Glomerular endothelial cell (primary cell): ENCODE data around the gene FHIT. TPM values are rescaled to one million over a fixed set of nuclear protein-coding genes. Genes with fewer than 3 reads are reported as not detected.

Experiments used
- DNase-seq: peaks from one replicate; pipeline ENCODE4 v3.0.0-alpha.2; 2011; ENCODE audit warnings: low read depth, low spot score; ENCODE audit errors: extremely low read depth
- total RNA-seq: library from RNA; depleted of rRNA; stranded (reverse); fragments of >200 nt; gene quantifications from 2 replicates; pipeline ENCODE4 v1.2.3, GENCODE V29; 2015

Gene FHIT
- total RNA-seq, 1 donor from 2014 or later = 8.1 TPM

- no peak for DNase-seq
Measured at GRCh38 chr3:60160111-60160821, 1091.0 kb downstream of the FHIT start.

- DNase-seq = no peak
Measured at GRCh38 chr3:60158035-60158434, 1093.2 kb downstream of the FHIT start.

- no peak for DNase-seq
Measured at GRCh38 chr3:60154011-60154410, 1097.2 kb downstream of the FHIT start.

- no peak for DNase-seq
Measured at GRCh38 chr3:60153221-60153999, 1097.8 kb downstream of the FHIT start.

- no peak for DNase-seq
Measured at GRCh38 chr3:60149501-60149900, 1101.8 kb downstream of the FHIT start.

GRCh38 chr3:60147249-60147950, 1103.9 kb downstream of the FHIT start:
- DNase-seq = no peak

- no peak for DNase-seq
Measured at GRCh38 chr3:60146121-60146520, 1105.1 kb downstream of the FHIT start.

GRCh38 chr3:60144071-60144470, 1107.2 kb downstream of the FHIT start:
- no peak for DNase-seq

- no peak for DNase-seq
Measured at GRCh38 chr3:60142009-60142408, 1109.2 kb downstream of the FHIT start.

- DNase-seq = no peak
Measured at GRCh38 chr3:60140160-60140559, 1111.1 kb downstream of the FHIT start.

- no peak for DNase-seq
Measured at GRCh38 chr3:60136601-60137000, 1114.7 kb downstream of the FHIT start.

- no peak for DNase-seq
Measured at GRCh38 chr3:60135474-60135873, 1115.8 kb downstream of the FHIT start.

- DNase-seq = no peak
Measured at GRCh38 chr3:60133269-60134162, 1117.7 kb downstream of the FHIT start.

- no peak for DNase-seq
Measured at GRCh38 chr3:60131618-60132017, 1119.6 kb downstream of the FHIT start.

- no peak for DNase-seq
Measured at GRCh38 chr3:60126511-60127304, 1124.5 kb downstream of the FHIT start.

- no peak for DNase-seq
Measured at GRCh38 chr3:60125686-60126085, 1125.6 kb downstream of the FHIT start.

GRCh38 chr3:60120245-60120644, 1131.0 kb downstream of the FHIT start:
- DNase-seq = no peak

GRCh38 chr3:60114191-60114590, 1137.1 kb downstream of the FHIT start:
- DNase-seq = no peak

GRCh38 chr3:60107275-60107674, 1144.0 kb downstream of the FHIT start:
- no peak for DNase-seq

- DNase-seq = no peak
Measured at GRCh38 chr3:60102154-60102553, 1149.1 kb downstream of the FHIT start.
